Activated naive CD8-positive, alpha-beta T cell (primary cell): Measurements from ENCODE around the gene HJURP.
"Not testable (repeated sequence)": the region's sequence is repeated elsewhere in the genome, so short reads cannot be mapped to it uniquely, and the experiment has no call there.

Experiments
- H3K27ac Mint-ChIP-seq: one replicate; pipeline ENCODE4 v1.8.0; 2021; ENCODE audit warnings: mixed read lengths
- H3K27me3 Mint-ChIP-seq: one replicate; pipeline ENCODE4 v1.8.0; 2021; ENCODE audit warnings: mixed read lengths
- H3K36me3 Mint-ChIP-seq: one replicate; pipeline ENCODE4 v1.8.0; 2021; ENCODE audit warnings: mixed read lengths
- H3K4me1 Mint-ChIP-seq: one replicate; pipeline ENCODE4 v1.8.0; 2021; ENCODE audit warnings: low read depth, mixed read lengths
- H3K4me3 Mint-ChIP-seq: one replicate; pipeline ENCODE4 v1.8.0; 2021; ENCODE audit warnings: mild to moderate bottlenecking, mixed read lengths
- H3K9me3 Mint-ChIP-seq: one replicate; pipeline ENCODE4 v1.8.0; 2021; ENCODE audit warnings: low read depth, mixed read lengths

Gene HJURP

DNA sequence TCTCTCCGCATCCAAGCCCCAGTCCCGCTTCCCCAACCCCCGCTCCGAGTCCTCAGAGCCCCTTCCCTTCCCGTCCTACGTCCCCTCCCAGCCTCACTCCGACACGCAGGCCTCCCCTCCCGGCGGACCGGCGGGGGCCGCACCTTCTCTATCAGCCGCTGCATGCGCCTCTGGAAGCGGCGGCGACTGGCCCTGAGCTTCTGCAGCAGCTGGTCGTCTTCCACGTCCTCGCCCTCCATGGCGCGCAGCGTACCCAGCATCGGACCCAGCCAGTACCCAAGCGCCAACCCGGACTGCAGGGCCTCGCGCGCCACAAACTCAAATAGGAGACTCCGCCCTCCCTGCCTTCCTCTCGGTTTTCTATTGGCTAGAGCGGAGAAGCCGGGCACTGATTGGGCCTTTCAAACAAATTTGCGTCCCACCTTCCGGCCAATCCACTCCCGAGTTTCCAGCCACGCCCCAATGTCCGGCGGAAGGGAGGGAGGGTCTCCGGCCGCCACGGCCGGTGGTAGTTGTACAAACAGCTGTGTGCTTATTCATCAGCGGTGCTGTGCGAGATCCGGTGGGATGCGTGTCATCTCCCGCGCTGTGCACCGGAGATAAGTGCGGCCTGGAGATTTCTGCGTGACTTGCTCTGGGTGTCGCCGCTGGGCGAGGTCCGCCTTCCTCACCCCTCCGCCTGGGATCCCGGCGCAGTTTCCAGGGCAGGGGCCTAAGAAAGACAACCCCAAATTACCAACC, at the start of gene HJURP:
Gene HJURP, minus strand, starts transcription at position 295 of the 741 bp plus-strand sequence. Its CDS starts 35 bp downstream, at position 260.
- Mint-ChIP-seq H3K27ac (peak within 1 kb of the TSS; percentile 82), H3K27me3 (peaks cover 2% of the 10 kb centered on the region), H3K9me3 (no peaks in the 10 kb centered on the region), H3K36me3 (no peaks in the 10 kb centered on the region), H3K4me1 (peaks cover 16% of the 10 kb centered on the region), H3K4me3 (peak within 1 kb of the TSS; percentile 99)

DNA sequence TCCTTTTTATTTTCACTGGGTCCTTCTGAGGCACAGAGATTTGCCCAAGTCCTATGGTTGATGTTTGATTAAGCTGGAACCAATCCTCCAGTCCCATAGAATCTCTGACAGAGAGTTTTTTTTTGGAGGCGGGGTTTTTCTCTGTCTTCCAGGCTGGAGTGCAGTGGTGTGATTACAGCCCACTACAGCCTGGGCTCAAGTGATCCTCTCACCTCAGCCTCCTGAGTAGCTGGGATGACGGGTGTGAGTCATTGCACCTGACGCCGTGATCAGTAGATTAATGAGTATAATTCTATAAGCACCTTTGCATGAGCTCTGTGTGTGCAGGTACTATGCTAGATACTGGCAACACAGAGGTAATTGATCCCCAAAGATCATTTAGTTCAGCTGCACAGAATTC, 47.5 kb upstream of the HJURP start:
- Mint-ChIP-seq H3K36me3 (no peaks in the 10 kb centered on the region), H3K27me3 (peaks cover 10% of the 10 kb centered on the region), H3K9me3 (peaks cover 5% of the 10 kb centered on the region)

GRCh38 chr2:233901367-233901766, 47.0 kb upstream of the HJURP start:
- Mint-ChIP-seq H3K36me3 (no peaks in the 10 kb centered on the region), H3K4me3 (no peak overlapping the region), H3K9me3 (peaks cover 5% of the 10 kb centered on the region), H3K27ac (no peak overlapping the region), H3K27me3 (peaks cover 10% of the 10 kb centered on the region), H3K4me1 (peaks cover 16% of the 10 kb centered on the region)

More for the DNA sequence above, 47.5 kb upstream of the HJURP start:
- Mint-ChIP-seq H3K4me3 (no peak overlapping the region), H3K4me1 (peaks cover 16% of the 10 kb centered on the region), H3K27ac (no peak overlapping the region)

DNA sequence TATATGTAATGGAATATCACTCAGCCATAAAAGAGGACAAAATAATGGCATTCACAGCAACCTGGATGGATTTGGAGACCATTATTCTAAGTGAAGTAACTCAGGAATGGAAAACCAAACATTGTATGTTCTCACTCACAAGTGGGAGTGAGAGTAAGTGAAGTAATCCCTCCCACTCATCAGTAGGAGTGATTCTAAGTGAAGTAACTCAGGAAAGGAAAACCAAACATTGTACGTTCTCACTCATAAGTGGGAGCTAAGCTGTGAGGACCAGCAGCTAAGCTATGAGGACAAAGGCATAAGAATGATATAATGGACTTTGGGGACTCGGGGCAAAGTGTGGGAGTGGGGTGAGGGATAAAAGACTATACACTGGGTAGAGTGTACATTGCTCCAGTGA, 41.9 kb upstream of the HJURP start:
- H3K27ac Mint-ChIP-seq, H3K4me3 Mint-ChIP-seq, H3K36me3 Mint-ChIP-seq, H3K27me3 Mint-ChIP-seq, H3K9me3 Mint-ChIP-seq: not testable (repeated sequence)
- H3K4me1 Mint-ChIP-seq = peaks cover 16% of the 10 kb centered on the region

DNA sequence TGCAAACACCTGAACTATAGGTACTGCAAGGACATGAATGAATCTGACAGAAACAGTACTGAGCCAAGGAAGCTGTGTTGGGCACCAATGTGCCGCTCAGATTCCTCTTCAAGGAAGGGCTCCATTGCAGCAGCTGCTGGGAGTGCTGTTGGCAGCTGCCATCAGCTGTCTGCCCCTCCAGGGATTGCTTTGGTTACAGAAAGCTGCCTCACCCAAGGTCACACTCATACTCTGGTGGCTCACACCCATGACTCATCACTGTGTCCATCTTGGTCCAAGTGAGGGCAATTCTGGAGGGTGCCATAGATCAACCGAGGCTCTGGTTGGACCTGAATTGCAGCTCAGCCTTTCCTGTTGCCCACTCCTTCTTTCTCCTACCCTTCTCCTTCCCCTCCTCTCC, 38.5 kb upstream of the HJURP start:
- Mint-ChIP-seq H3K4me1 (no peaks in the 10 kb centered on the region), H3K27me3 (peaks cover 16% of the 10 kb centered on the region), H3K36me3 (no peaks in the 10 kb centered on the region), H3K9me3 (no peaks in the 10 kb centered on the region), H3K27ac (no peak overlapping the region), H3K4me3 (no peak overlapping the region)

DNA sequence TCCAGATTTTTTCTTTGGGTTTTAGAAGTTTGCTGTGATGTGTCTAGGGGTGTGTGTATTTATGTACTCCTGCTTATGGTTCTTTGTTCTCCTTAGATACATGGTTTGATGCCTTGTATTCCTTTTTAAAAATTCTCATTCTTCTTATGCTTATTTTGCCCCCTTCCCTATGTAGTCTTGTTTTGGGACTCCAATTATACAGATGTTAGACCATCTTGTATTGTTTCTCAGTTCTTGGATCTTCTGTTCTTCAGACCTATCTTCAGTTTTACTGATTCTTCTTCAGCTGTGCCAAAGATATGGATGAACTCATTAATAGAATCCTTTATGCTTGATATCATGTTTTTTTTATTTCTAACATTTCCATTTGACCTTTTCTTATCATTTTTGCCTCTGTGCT, 28.0 kb upstream of the HJURP start:
- peaks cover 22% of the 10 kb centered on the region for H3K27me3 Mint-ChIP-seq
- no peak overlapping the region for H3K4me3 Mint-ChIP-seq
- no peak overlapping the region for H3K27ac Mint-ChIP-seq
- no peaks in the 10 kb centered on the region for H3K4me1 Mint-ChIP-seq
- peaks cover 14% of the 10 kb centered on the region for H3K36me3 Mint-ChIP-seq
- peaks cover 23% of the 10 kb centered on the region for H3K9me3 Mint-ChIP-seq

DNA sequence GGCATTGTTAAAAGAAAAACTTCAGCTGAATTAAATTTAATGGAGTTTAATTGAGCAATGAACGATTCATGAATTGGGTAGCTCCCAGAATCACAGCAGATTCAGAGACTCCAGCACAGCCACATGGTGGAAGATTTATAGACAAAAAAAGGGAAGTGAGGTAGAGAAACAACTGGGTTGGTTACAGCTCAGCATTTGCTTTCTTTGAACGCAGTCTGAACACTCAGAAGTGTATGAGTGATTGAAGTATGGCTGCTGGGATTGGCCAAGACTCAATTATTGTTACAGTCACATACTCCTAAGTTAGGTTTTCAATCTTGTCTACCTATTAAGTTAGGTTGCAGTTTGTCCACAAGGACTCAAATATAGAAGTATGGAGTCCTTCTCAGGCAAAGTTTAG, 17.8 kb upstream of the HJURP start:
- not testable (repeated sequence) for H3K27ac Mint-ChIP-seq, H3K4me1 Mint-ChIP-seq, H3K4me3 Mint-ChIP-seq
- peaks cover 12% of the 10 kb centered on the region for H3K36me3 Mint-ChIP-seq
- H3K27me3 Mint-ChIP-seq = peaks cover 23% of the 10 kb centered on the region
- H3K9me3 Mint-ChIP-seq = peaks cover 15% of the 10 kb centered on the region

GRCh38 chr2:233871432-233871831, 17.1 kb upstream of the HJURP start:
- Mint-ChIP-seq H3K27me3 (peaks cover 23% of the 10 kb centered on the region), H3K9me3 (peaks cover 15% of the 10 kb centered on the region), H3K36me3 (peaks cover 14% of the 10 kb centered on the region), H3K27ac (no peak overlapping the region), H3K4me1 (peaks cover 8% of the 10 kb centered on the region), H3K4me3 (no peak overlapping the region)

GRCh38 chr2:233867993-233868532, 13.7 kb upstream of the HJURP start, which contains the start of gene MSL3B:
Gene MSL3B (minus strand): TSS chr2:233868386.
- peaks cover 13% of the 10 kb centered on the region for H3K4me1 Mint-ChIP-seq
- H3K36me3 Mint-ChIP-seq = peaks cover 19% of the 10 kb centered on the region
- peak within 1 kb of the TSS; percentile 77 for H3K27ac Mint-ChIP-seq
- H3K9me3 Mint-ChIP-seq = peaks cover 19% of the 10 kb centered on the region
- peaks cover 12% of the 10 kb centered on the region for H3K27me3 Mint-ChIP-seq
- H3K4me3 Mint-ChIP-seq = peak within 1 kb of the TSS; percentile 92

GRCh38 chr2:233866479-233866878, 12.1 kb upstream of the HJURP start:
- Mint-ChIP-seq H3K27me3 (peaks cover 6% of the 10 kb centered on the region), H3K36me3 (peaks cover 21% of the 10 kb centered on the region), H3K9me3 (peaks cover 19% of the 10 kb centered on the region), H3K4me1 (peaks cover 13% of the 10 kb centered on the region), H3K27ac (no peak overlapping the region), H3K4me3 (no peak overlapping the region)

DNA sequence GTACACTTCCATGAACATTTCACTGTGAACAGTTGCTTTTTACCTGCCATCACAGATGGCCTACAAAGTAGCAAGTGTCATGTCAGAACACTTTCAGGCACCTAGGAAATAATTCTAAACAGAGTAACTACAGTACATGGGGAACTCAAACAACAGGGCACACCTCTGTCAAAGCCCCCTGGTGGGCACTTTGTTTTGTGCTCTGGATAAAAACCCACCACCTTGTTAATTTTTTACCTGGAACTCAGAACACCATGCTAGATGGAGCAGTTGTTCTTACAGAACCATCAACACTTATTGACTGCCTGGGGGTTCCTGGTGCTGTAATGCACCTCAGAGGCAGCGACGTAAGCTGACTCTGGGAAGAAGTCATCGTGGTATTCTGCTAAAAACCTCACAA, 11.5 kb upstream of the HJURP start:
- peaks cover 20% of the 10 kb centered on the region for H3K36me3 Mint-ChIP-seq
- H3K4me3 Mint-ChIP-seq = no peak overlapping the region
- no peak overlapping the region for H3K27ac Mint-ChIP-seq
- peaks cover 13% of the 10 kb centered on the region for H3K4me1 Mint-ChIP-seq
- peaks cover 17% of the 10 kb centered on the region for H3K9me3 Mint-ChIP-seq
- peaks cover 3% of the 10 kb centered on the region for H3K27me3 Mint-ChIP-seq

DNA sequence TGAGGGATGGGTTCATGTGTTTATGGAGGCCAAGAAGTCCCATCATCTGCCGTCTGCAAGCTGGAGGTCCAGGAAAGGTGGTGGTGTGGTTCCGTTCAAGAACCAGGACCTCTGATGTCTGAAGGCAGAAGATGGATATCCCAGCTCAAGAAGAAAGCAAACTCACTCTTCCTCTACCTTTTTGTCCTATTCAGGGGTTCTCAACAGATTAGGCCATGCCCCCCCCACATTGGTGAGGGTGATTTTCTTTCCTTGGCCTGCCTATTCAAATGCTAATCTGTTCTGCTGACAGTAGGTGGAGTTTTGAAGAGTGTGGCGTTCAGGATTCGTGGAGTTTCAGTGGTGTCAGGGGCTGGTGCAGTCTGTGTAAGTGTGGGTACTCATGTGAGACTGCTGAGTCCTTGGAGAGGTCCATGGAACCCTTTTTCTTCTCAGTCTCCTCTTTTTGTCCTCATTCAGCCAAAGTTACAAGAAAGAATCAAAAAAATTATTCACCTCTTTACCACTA, 8.0 kb upstream of the HJURP start:
- Mint-ChIP-seq H3K27ac (no peak overlapping the region), H3K36me3 (peaks cover 12% of the 10 kb centered on the region), H3K4me1 (peaks cover 8% of the 10 kb centered on the region), H3K27me3 (no peaks in the 10 kb centered on the region), H3K4me3 (no peak overlapping the region), H3K9me3 (peaks cover 4% of the 10 kb centered on the region)

DNA sequence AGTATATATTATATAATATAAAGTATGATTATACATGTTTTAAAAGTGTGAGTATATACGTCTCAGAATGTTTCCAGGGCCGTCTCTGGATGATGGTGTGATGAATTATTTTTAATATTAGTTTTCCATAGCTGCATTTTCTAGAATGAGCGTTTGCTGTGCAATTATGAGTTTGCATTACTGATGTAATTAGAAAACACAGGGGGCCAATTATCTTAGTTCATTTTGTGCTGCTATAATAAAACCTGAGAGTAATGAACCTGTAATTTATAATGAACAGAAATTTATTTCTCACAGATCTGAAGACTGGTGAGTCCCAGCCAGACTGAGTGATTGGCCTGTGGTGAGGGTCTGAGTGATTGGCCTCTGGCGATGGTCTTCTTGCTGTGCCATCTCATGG, 4.0 kb upstream of the HJURP start:
- H3K36me3 Mint-ChIP-seq = peaks cover 4% of the 10 kb centered on the region
- H3K4me1 Mint-ChIP-seq = peaks cover 14% of the 10 kb centered on the region
- no peak overlapping the region for H3K27ac Mint-ChIP-seq
- H3K4me3 Mint-ChIP-seq = no peak overlapping the region
- H3K27me3 Mint-ChIP-seq = peaks cover 2% of the 10 kb centered on the region
- H3K9me3 Mint-ChIP-seq = no peaks in the 10 kb centered on the region

DNA sequence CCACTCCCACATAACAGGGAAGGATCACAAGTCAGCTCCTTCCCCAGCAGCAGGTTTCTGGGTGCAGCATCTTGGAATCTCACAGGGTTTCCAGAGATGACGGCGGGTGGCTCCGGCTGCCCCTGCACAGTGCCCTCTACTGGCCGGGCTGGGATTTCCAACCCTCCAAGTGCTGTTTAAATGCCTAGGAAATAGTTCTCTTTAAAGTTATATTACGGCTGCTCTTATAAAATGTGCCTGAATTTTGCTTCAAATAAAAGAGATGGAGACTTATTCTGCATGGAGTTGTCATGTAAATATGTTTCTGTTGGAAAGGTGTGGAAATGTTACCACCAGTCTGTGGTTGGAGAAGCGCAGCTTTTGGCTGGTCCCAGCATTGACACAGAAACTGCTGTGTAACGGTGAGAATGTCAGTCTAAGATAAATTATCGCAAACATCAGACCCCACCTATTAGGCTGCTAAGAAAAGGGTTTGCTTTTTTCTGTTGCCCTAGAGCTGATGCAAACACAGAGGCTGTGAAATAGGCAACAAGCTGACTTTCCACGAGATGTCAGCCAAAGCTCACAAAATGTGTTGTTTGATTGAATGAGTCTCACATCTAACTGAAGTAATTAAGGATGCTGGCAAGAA, 3.3 kb upstream of the HJURP start:
- no peak overlapping the region for H3K27ac Mint-ChIP-seq

GRCh38 chr2:233856184-233856583, 1.8 kb upstream of the HJURP start:
- Mint-ChIP-seq H3K4me1 (peaks cover 16% of the 10 kb centered on the region), H3K27ac (no peak overlapping the region), H3K4me3 (no peak overlapping the region), H3K9me3 (no peaks in the 10 kb centered on the region), H3K27me3 (peaks cover 2% of the 10 kb centered on the region), H3K36me3 (peaks cover 2% of the 10 kb centered on the region)

More for the DNA sequence above, 3.3 kb upstream of the HJURP start:
- Mint-ChIP-seq H3K27me3 (peaks cover 2% of the 10 kb centered on the region), H3K4me1 (peaks cover 16% of the 10 kb centered on the region), H3K4me3 (no peak overlapping the region), H3K9me3 (no peaks in the 10 kb centered on the region), H3K36me3 (peaks cover 4% of the 10 kb centered on the region)
